HepG2 (cell line): Measurements from ENCODE around the gene PLIN3. TPM values are rescaled to one million over a fixed set of nuclear protein-coding genes. Genes with fewer than 3 reads are reported as not detected.

Source experiments
- CC2D1A ChIP-seq: sonication (generic); formaldehyde crosslinking; IDR thresholded peaks from 2 replicates; pipeline ENCODE4 v1.8.1; 2023; ENCODE audit warnings: mild to moderate bottlenecking, missing genetic modification reagents
- CEBPG ChIP-seq: IDR thresholded peaks from 2 replicates; pipeline ENCODE4 v1.6.1; 2016
- FOSL1 ChIP-seq: sonication (generic); formaldehyde crosslinking; IDR thresholded peaks from 2 replicates; pipeline ENCODE4 v1.9.0; 2021; ENCODE audit warnings: missing genetic modification reagents, borderline replicate concordance
- FOXO4 ChIP-seq: sonication (generic); formaldehyde crosslinking; conservative IDR thresholded peaks from 2 replicates; pipeline ENCODE4 v1.8.1; 2023; ENCODE audit warnings: missing genetic modification reagents
- HBP1 ChIP-seq: IDR thresholded peaks from 2 replicates; pipeline ENCODE4 v1.6.1; 2016; ENCODE audit warnings: low read depth, control low read depth
- ISX ChIP-seq: sonication (generic); formaldehyde crosslinking; conservative IDR thresholded peaks from 2 replicates; pipeline ENCODE4 v1.5.0; 2020; ENCODE audit warnings: missing genetic modification reagents
- LBX2 ChIP-seq: sonication (generic); formaldehyde crosslinking; IDR thresholded peaks from 2 replicates; pipeline ENCODE4 v1.5.0; 2020; ENCODE audit warnings: missing genetic modification reagents, mild to moderate bottlenecking, borderline replicate concordance
- MED13 ChIP-seq: sonication (generic); formaldehyde crosslinking; IDR thresholded peaks from 2 replicates; pipeline ENCODE4 v1.5.0; 2020; ENCODE audit warnings: missing genetic modification reagents
- MLLT10 ChIP-seq: sonication (generic); formaldehyde crosslinking; IDR thresholded peaks from 2 replicates; pipeline ENCODE4 v1.4.0; 2020; ENCODE audit warnings: missing genetic modification reagents
- NFIB ChIP-seq: sonication (generic); formaldehyde crosslinking; IDR thresholded peaks from 2 replicates; pipeline ENCODE4 v1.9.0; 2021; ENCODE audit warnings: missing genetic modification reagents, mild to moderate bottlenecking, borderline replicate concordance
- NFKB2 ChIP-seq: sonication (generic); formaldehyde crosslinking; IDR thresholded peaks from 2 replicates; pipeline ENCODE4 v1.4.0; 2020; ENCODE audit warnings: missing genetic modification reagents, borderline replicate concordance
- NRL ChIP-seq: sonication (generic); formaldehyde crosslinking; IDR thresholded peaks from 2 replicates; pipeline ENCODE4 v1.5.0; 2020; ENCODE audit warnings: missing genetic modification reagents, mild to moderate bottlenecking, moderate library complexity, borderline replicate concordance
- SCMH1 ChIP-seq: sonication (generic); formaldehyde crosslinking; IDR thresholded peaks from 2 replicates; pipeline ENCODE4 v1.9.0; 2021; ENCODE audit warnings: missing genetic modification reagents, mild to moderate bottlenecking, borderline replicate concordance
- TEAD3 ChIP-seq: optimal IDR thresholded peaks from 2 replicates; pipeline ENCODE3; 2016; ENCODE audit warnings: borderline replicate concordance
- TFDP1 ChIP-seq: IDR thresholded peaks from 2 replicates; pipeline ENCODE4 v1.6.1; 2016; ENCODE audit warnings: missing compliant biosample characterization, missing genetic modification reagents, borderline replicate concordance
- TP53 ChIP-seq: sonication (generic); formaldehyde crosslinking; conservative IDR thresholded peaks from 2 replicates; pipeline ENCODE4 v1.4.0; 2020; ENCODE audit warnings: missing genetic modification reagents
- ZBTB14 ChIP-seq: sonication (generic); formaldehyde crosslinking; IDR thresholded peaks from 2 replicates; pipeline ENCODE4 v1.4.0; 2020; ENCODE audit warnings: missing genetic modification reagents
- ZFAT ChIP-seq: sonication (generic); formaldehyde crosslinking; conservative IDR thresholded peaks from 2 replicates; pipeline ENCODE4 v1.8.1; 2023; ENCODE audit warnings: missing genetic modification reagents, inconsistent platforms
- ZNF12 ChIP-seq: sonication (generic); formaldehyde crosslinking; IDR thresholded peaks from 2 replicates; pipeline ENCODE4 v1.5.0; 2020; ENCODE audit warnings: missing genetic modification reagents
- ZNF343 ChIP-seq: sonication (generic); formaldehyde crosslinking; IDR thresholded peaks from 2 replicates; pipeline ENCODE4 v1.4.0; 2020; ENCODE audit warnings: mild to moderate bottlenecking, missing genetic modification reagents
- ZNF44 ChIP-seq: sonication (generic); formaldehyde crosslinking; IDR thresholded peaks from 2 replicates; pipeline ENCODE4 v1.5.1; 2020; ENCODE audit warnings: mild to moderate bottlenecking, missing genetic modification reagents
- ZNF550 ChIP-seq: sonication (generic); formaldehyde crosslinking; IDR thresholded peaks from 2 replicates; pipeline ENCODE4 v1.4.0; 2020; ENCODE audit warnings: mild to moderate bottlenecking, missing genetic modification reagents, borderline replicate concordance
- ZNF576 ChIP-seq: sonication (generic); formaldehyde crosslinking; IDR thresholded peaks from 2 replicates; pipeline ENCODE4 v1.4.0; 2020; ENCODE audit warnings: mild to moderate bottlenecking, missing genetic modification reagents
- ZNF670 ChIP-seq: sonication (generic); formaldehyde crosslinking; IDR thresholded peaks from 2 replicates; pipeline ENCODE4 v1.8.0; 2022; ENCODE audit warnings: mild to moderate bottlenecking, missing genetic modification reagents, borderline replicate concordance
- ZNF878 ChIP-seq: sonication (generic); formaldehyde crosslinking; IDR thresholded peaks from 2 replicates; pipeline ENCODE4 v1.8.1; 2023; ENCODE audit warnings: mild to moderate bottlenecking, missing genetic modification reagents, moderate library complexity
- ZSCAN30 ChIP-seq: sonication (generic); formaldehyde crosslinking; IDR thresholded peaks from 2 replicates; pipeline ENCODE4 v1.5.0; 2020; ENCODE audit warnings: mild to moderate bottlenecking, missing genetic modification reagents
- polyA plus RNA-seq, 8 experiments: library from polyadenylated mRNA; depleted of rRNA in 3 of 8; stranded (reverse) in 7 of 8; unstranded in 1 of 8; fragments of >200 nt; fragmentation: Illumina TruSeq in 4 of 8; extraction: Trizol in 4 of 8; gene quantifications; 2 replicates each; pipeline versions ENCODE4 v1.2.1 to v1.2.3, GENCODE V29; 2011 to 2016; ENCODE audit warnings: low read depth in 4 of 8, missing spikeins in 1 of 8, mixed read lengths in 1 of 8; ENCODE audit not compliant: insufficient read depth in 1 of 8
- total RNA-seq, 5 experiments: library from RNA; depleted of rRNA; stranded (reverse); fragments of >200 nt; fragmentation: Illumina TruSeq; extraction: Trizol; gene quantifications; 2 replicates each; pipeline ENCODE4 v1.2.3, GENCODE V29; 2016; ENCODE audit warnings: low read depth in 1 of 5

PLIN3 gene
- total and polyA plus RNA-seq, 2 of the 13 experiments (the other 11 are each of a cell fraction or from before 2014, with no cell fraction given): 49.3 to 57.9 TPM

GRCh38 chr19:4815426-4816201 is 51.9 kb downstream of the PLIN3 start (continued):
- peak; percentile 95; the same call in 1 of the 2 replicates for TF ChIP-seq TFDP1 (CRISPR knock-in tag)
- TF ChIP-seq FOXO4 (CRISPR knock-in tag): no peak
- TF ChIP-seq ZNF44 (CRISPR knock-in tag): no peak
- TF ChIP-seq FOSL1: no peak
- no peak for TF ChIP-seq MLLT10 (CRISPR knock-in tag)
- no peak for TF ChIP-seq ZFAT (CRISPR knock-in tag)
- TF ChIP-seq ZNF670 (CRISPR knock-in tag): no peak
- no peak for TF ChIP-seq CEBPG
- no peak for TF ChIP-seq ZNF343 (CRISPR knock-in tag)
- TF ChIP-seq HBP1 (CRISPR knock-in tag): no peak
- TF ChIP-seq ZNF878 (CRISPR knock-in tag): peak; percentile 35; the same call in 1 of the 2 replicates
- TF ChIP-seq ZNF550: no peak
- no peak for TF ChIP-seq CC2D1A
- TF ChIP-seq LBX2 (CRISPR knock-in tag): no peak
- TF ChIP-seq MED13 (CRISPR knock-in tag): no peak
- TF ChIP-seq ISX (CRISPR knock-in tag): no peak
- TF ChIP-seq NRL (CRISPR knock-in tag): no peak
- peak; percentile 47 for TF ChIP-seq TEAD3 (CRISPR knock-in tag)
- TF ChIP-seq NFKB2 (CRISPR knock-in tag): no peak
- TF ChIP-seq ZNF576 (CRISPR knock-in tag): no peak
- TF ChIP-seq ZBTB14 (CRISPR knock-in tag): no peak
- no peak for TF ChIP-seq SCMH1
- TF ChIP-seq ZNF12 (CRISPR knock-in tag): no peak
- TF ChIP-seq NFIB (CRISPR knock-in tag): no peak
- TF ChIP-seq TP53 (CRISPR knock-in tag): no peak
- no peak for TF ChIP-seq ZSCAN30 (CRISPR knock-in tag)
